Measurements from ENCODE around the gene GPR180.

The GPR180 gene

DNA sequence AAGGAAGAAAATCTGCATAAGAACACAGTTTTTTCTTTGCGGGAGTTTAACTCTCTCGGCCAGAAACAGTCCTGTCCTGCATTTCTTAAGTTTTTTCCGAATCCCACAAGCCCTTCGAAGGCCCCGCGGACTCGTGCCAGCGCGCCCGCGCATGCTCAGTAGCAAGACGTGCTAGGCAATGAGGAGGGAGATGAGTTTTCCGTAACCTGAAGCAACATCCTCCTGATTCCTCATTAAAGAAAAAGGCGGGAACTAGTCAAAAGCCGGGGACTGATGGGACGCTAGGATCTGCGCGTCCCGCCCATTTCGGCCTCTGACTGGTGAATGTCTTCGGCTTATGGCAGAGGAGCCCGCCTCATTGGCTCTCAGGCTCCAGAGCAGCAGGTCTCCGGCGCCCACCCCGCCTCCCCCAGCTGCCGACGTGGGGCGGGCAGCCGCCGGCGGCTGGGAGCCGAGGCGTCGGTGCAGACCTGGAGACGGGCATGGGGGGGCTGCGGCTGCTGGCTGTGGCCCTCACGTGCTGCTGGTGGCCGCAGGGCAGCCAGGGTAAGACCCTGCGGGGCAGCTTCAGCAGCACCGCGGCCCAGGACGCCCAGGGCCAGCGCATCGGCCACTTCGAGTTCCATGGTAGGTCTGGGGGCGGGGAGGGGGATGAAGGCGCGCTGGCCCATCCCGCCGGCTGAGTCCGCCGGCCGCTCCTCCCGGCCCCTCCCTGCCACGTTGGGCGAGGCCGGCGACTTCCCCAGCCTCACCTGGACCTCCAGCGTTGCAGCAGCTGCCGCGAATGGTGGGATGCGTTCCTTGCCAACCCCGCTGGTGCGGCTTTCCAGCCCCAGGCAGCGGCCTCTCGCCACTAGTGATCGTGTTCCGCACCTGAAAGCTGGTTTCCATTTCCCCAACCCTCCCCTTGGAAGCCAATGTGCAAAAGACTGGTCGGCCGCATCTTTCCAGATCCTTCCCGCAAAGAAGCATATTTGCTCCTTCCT is at the start of gene GPR180:
TSS of gene GPR180 (plus strand) at position 412 of the 986 bp plus-strand sequence. CDS start at position 483, 71 bp downstream.
- DNase-seq = peak; percentile 98

DNA sequence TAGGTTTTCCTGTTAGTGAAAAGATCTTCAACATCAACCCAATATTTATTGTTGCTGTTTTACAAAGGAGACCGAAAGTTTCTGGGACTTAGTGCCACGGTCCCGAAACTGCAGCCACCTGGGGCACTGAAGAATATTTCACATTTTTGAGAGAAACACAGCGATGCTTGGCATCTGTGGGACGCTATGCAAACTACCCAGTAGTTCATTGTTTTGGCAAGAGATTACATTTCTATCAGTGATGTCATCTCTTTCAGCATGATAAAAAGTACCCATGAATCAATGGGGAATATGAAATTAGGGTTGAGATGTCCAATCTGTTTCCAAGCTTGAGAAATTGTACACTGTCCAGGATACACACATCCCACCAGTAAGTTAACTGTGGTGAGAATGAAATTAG is 49.6 kb upstream of the GPR180 start:
- no peak for DNase-seq

DNA sequence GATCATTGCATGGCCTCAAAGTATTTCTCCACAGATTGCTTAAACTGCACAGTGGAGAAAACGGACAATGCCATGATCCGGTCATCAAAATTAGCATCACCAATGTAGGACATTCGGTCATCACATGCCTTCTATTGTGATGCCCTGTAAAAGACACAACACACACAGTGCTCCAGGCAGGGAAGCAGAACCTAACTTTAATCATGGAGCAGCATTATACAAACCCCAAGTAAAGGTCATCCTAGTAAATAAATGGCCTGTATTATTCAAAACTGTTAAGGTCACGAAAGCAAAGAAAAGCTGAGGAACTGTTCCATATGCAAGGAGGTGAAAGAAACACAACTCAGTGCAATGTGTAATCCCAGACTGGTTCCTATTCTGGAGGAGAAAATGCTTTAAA is 47.9 kb upstream of the GPR180 start:
- no peak for DNase-seq

DNA sequence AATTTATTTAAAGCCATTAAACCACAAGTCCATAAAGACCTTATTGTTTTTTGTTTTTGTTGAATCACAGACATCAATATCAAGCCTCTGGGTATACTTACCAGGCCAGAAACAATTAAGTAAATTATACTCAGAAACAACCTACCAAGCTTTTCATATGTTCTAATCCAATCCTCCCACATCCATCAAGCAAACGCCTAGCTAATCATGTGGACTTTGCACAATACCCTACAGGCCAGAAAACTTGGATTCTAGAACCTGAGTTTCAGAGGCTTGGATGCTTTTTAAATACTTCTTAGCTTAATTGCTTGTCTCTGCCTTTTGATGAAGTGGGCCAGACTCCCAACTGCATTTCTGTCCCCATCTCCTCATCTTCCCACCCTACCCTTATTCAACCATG is 45.6 kb upstream of the GPR180 start:
- DNase-seq = no peak

DNA sequence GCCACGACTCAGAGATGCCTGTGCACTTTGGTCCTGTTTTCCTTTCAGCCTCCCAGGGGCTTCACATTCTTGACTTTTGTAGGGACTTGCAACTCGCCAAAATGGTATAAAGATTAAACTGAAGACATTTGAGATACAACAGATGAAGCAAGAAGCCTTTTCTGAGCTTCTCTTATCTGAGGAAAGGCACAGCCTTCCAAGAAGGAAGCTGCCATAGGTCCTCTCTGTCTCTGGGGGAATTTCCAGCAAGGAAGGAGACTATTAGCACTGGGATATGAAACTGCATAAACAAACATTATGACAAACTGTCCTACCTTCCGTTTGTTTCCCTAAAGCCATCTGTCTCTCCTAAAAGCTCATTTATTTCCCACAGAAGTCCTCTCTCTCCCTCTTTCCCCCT is 45.0 kb upstream of the GPR180 start:
- DNase-seq = no peak

DNA sequence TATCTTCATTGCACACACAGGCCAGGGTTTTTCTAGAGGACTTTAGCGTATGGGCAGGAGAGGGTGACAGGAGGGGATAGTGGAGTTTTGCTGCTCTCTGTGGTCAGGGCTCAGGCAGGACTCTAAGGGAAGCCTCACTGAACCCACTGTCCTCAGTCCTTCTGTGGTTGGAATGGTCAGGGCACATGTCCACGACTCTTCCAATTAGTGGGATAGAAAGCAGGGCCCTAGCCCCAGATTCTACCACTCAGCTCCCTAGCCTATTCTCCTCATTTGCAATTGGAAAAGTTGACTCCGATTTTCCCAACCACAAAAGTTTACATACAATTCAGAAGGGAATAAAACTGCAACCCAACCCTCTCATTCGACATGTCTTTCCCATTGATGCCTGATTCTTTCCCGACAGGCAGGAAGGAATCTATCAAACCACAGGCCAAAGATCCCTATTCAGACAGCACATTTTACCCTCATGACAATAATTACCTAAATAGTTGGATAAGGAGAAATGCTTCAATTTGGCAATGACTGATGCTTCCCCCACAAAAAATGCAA is 43.9 kb upstream of the GPR180 start:
- DNase-seq = no peak

DNA sequence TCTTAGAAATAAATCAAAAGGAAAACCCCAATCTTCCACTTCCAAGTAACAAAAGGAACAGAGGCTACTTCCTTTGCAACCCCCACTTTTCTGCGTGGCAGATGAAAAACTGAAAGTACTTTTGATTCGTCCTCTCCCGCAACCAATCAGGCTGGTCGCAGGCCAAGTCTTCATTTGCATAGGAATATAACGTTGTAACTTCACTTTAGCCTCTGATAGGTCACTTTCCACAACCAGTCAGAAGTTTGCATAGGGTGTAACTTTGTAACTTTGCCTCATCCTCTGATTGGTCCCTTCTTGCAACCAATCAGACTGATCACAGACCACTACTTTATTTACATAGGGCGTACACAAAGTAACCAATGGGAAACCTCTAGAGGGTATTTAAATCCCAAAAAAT is 42.9 kb upstream of the GPR180 start:
- DNase-seq = no peak

DNA sequence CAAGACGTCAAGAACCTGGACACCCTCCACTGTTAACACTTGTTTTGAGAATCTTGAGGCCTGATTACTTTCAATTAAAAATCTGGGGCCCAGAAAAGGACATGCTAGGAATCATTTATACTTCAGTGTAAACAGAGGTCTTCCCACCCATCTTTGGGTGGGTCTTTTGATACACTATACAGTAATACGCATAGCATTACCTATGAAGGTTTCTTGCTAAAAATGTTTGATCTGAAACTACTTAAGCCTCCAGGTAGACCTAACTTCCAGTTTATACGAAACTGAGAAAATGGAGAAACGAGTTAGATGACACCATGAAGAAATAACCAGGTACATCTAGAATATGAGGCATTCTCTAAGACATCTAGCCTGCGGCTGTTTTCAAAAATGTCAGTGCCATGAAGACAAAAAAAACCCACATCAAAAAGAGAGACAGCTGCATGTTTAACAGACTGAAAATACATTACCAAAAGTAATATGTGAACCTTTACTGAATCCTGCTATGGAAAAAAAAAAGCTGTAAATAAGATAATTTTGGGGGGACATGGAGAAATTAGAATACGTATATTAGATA is 42.3 kb upstream of the GPR180 start:
- DNase-seq = no peak

DNA sequence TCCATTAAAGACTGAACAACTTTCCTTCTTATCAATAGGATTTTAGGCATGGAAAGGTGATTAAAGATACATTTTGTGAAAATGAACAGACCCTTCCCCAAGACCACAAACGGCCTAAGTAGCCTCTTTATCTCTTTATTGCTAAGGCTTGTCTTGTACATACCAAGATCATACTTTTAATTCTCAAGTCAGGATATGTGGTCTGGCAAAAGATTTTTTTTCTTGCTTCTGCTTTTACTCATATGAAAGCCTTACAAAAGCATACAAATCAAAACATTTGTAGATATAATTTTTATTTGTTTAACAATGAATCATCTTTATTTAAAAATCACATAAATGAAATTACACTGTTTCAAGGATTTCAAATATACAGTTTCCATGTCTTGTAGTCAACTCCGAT is 41.5 kb upstream of the GPR180 start:
- DNase-seq = no peak

DNA sequence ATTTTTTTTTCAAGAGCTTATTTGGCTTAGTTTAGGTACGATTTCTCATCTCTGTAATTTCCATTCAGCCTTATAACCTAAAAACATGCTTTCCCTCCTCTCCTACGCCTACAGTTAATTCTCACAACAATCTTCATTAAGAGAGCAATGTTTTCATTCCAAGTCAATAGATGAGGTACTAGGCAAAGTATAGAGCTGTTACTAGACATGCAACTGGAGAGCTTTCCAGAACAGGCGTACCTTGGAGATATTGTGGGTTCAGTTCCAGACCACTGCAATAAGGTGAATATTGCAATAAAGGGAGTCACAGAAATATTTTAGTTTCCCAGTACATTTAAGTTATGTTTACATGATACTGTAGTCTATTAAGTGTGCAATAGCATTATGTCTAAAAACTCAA is 40.5 kb upstream of the GPR180 start:
- DNase-seq = no peak

DNA sequence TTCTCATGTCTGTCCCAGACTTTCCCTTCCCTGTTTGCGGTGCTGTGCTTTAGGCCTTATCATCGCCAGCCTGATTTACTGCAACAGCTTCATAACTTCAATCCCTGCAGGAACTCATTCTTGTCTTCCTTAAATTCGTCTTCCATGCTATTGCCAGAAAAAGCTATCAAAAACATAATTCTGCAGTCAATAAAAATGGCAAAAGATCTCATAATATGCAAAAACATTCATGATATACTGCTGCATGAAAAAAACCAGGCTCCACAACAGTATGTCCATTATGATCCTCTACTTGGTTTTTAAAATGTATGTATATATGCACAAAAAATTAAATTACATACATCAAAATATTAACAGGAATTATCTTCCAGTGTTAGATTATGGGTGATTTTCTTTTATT is 34.1 kb upstream of the GPR180 start:
- no peak for DNase-seq

DNA sequence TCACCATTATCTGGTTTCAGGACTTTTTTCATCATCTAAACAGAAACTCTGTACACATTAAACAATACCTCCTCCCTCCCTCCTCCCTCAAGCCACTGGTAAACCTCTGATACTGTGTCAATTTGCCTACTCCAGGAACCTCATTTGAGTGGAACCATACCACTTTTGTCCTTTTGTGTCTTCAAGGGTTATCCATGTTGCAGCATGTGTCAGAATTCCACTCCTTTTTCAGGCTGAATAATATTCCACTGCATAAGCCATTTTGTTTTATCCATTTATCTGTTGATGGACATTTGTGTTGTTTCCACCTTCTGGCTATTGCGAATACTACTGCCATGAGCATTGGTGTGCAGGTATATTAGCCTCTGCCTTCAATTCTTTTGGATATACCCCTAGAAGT is 33.2 kb upstream of the GPR180 start:
- DNase-seq = no peak

DNA sequence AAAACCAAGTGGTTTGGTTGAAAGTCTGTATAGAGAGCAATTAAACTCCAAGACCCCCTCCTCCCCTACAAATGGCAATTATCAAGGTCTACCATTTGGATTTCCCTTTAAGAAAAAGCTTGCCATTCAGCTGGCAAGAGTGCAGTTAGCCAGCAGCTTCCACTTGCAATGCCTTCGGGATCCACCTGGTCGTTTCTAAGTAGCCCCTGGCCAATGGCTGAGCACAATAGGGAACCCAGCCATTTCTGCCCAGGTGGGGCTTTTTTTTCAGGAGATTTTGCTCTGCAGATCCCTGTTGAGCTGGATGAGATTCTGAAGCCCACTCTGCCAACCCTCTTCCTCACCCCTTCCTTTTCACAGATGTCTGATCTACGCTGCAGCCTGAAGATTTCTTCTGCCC is 32.0 kb upstream of the GPR180 start:
- DNase-seq = no peak

DNA sequence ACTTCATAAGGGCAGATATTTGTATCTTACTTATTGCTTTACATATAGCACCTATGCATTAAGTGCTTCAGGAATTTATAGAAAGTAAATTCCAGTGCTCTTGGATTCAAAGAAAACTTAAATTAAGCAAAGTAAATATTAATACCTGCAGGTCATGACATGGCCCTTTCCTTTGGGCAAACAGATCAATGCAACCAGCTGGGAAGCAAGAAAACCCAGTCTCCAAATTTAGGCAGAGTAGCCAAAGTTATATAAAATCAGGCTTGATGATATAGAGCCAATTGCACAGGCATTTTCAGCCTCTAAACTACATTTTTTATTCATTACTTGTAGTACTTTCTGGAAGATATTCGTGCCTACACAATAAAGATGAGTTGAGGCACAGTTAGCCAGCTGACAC is 22.6 kb upstream of the GPR180 start:
- no peak for DNase-seq

DNA sequence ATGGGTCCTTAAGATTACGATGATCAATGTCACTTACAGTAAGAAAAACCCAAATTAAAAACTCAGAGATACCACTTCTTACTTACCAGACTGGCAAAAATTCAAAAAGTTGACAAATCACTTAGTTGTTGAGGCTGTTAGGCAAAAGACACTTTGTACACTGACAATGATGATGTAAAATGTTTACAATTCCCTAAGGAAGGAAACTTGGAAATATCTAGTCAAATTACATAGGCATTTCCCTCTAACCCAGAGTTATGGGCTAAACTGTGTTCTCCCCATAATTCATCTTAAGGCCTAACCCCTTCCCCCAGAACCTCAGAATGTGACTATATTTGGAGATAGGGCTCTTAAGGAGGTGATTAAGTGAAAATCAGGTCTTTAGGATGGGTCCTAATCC is 17.7 kb upstream of the GPR180 start:
- DNase-seq = no peak

DNA sequence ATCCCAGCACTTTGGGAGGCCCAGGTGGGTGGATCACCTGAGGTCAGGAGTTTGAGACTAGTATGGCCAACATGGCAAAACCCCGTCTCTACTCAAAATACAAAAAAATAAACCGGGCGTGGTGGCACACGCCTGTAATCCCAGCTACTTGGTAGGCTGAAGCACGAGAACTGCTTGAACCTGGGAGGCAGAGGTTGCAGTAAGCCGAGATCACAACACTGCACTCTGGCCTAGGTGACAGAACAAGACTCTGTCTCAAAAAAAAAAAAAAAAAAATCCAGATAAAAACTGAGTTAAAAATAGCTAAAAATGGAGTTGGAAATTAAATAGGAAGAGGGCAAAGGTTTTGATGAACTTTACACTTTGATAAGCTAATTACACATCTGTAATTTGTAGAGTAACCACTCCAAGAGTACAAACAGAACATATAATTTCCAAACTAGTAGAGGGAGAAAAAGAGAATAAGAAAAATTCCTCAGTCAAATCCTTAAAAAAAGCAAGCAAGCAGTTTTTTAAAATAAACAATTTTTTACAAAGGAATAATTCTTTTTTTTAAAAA is 16.0 kb upstream of the GPR180 start:
- DNase-seq = no peak

DNA sequence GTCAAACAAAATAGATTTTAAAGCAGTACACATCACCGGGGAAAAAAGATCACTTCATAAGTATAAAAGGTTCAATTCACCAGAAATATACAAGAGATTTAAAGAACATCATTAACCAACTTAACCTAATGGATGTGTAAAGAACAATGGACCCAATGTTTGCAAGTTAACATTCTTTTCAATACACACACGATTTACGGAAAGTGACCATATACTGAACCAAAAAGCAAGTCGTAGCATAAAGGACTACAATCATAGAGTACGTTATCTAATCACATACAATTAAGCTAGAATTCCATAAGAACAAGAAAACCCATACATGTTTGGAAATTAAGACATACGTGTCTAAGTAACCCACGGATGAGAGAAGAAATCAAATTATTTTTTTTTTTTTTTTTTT is 15.3 kb upstream of the GPR180 start:
- no peak for DNase-seq

DNA sequence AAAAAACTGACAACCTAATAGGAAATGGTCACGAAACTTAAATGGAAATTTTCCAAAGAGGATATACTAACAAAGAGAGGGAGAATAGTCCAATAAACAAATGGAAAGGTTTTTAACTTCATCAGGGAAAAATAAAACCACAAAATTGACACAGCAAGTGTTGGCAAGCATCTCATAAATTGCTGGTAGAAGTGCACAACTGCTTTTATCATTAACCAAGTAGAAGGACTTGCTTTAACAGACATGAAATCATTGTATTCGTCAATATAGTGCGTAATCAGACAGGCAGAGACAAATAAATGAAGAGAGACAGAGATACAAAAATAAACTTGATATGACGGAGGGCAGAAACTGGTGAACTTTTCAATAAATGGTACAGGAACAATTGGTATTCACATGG is 13.1 kb upstream of the GPR180 start:
- no peak for DNase-seq

DNA sequence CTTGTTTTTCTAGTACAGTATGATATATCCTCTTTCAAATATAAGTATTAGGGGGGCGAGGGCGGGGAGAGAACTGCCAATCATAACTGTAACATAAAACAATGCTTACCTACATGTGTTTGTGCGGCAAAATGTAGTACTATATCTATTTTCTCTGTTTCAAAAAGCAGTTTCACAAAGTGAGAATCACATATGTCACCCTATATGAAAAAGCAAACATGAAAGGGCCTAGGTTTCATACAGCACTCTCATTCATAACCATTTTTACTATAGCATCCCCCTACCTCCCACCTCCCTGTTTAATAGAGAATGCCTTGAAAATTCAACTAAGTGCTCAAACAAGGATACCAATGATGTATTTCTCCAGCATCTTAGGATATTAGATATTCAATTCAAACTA is 10.9 kb upstream of the GPR180 start:
- DNase-seq = no peak

DNA sequence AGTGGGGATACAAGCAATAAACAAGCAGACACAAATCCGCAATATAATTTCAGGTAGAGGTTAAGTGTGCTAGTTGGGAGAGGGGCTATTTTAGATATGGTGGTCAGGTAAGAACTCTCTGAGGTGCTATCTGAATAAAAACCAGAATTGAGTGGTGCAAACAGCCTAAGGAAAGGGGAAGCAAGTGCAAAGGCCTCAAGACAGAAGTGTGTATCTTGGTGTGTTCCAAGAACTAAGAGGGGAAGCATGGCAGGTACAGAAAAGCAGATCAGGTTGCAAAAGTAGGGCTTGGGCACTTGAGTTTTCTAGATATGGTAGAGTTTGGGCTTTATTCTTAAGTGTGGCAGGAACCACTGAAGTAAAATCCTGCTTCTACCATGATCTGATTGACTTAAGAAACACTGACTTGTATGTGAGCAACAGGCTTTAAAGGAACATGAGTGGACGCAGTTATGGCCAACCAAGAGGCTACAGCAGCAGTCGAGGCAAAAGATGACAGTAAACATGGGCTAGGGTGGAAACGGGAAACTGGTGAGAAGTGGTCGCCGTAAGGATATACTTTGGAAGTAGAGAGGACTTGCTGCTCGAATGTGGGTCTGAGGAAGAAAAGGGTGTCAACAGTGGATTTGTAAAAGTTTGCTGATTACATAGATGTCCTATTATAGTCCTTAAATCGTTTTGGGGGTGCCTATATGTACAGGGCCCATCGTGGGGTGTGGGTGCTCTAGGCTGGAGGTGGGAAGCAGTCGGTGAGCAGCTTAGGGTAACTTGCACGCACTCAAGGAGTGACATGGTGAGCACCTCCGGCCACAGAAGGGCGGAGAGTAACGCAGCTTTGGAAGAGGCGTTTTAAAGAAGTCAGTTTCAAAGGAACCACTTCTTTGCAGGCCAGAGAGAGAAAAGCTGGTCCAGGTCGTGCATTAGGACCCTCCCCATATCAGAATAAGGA is 6.4 kb upstream of the GPR180 start:
- no peak for DNase-seq

DNA sequence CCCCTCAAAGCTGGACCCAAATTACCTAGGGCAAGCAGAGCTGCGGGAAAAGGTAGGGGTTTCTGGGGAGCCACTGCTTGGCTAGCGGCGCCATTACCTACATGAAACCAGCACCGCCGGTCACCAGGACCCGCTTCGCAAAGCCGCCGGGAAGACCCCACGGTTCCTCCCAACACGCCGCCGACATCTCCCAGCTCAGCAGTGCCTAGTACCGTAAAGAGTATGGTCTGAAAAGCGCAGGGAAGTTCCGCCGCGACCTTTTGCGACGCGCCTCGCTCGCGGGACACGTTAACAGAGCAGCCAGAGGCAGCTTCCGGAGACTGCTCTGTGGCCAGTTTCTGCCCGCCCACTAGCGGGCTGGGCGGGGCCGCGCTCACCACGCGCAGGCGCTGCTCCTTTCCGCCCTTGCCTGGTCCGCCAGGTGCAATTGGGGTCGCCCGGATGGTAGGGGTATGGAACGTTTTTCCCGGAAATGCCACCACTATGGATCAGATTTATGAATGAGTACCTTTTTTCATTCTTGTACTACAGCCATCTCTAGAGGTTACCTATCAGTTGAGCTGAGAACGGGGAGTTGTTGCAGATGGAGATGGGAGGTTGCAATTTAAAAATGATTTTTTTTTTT is 5.6 kb upstream of the GPR180 start, which contains the start of gene TGDS:
TSS of gene TGDS (minus strand) at position 203 of the 625 bp plus-strand sequence. CDS start at position 187, 16 bp downstream.
- DNase-seq = peak; percentile 92

DNA sequence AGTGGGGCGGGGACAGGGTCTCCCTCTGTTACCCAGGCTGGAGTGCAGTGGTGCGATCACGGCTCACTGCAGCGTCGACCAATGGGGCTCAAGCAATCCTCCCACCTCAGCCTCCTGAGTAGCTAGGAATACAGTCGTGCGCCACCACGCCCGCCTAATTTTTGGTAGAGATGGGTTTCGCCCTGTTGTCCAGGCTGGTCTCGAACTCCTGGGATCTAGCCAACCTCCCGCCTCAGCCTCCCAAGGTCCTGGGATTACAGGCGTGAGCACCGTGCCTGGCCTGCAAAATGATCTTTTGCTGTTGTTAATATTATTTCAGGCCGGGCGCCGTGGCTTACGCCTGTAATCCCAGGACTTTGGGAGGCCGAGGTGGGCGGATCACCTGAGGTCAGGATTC is 5.1 kb upstream of the GPR180 start:
- DNase-seq = no peak
